ENCODE data around the gene AFG1L. TPM values are rescaled to one million over a fixed set of nuclear protein-coding genes. Genes with fewer than 3 reads are reported as not detected.
A peak's percentile ranks its signal among the peaks of the same experiment; 100 is the strongest.

The AFG1L gene
- total RNA-seq, 1 donor: 6.0 TPM

DNA sequence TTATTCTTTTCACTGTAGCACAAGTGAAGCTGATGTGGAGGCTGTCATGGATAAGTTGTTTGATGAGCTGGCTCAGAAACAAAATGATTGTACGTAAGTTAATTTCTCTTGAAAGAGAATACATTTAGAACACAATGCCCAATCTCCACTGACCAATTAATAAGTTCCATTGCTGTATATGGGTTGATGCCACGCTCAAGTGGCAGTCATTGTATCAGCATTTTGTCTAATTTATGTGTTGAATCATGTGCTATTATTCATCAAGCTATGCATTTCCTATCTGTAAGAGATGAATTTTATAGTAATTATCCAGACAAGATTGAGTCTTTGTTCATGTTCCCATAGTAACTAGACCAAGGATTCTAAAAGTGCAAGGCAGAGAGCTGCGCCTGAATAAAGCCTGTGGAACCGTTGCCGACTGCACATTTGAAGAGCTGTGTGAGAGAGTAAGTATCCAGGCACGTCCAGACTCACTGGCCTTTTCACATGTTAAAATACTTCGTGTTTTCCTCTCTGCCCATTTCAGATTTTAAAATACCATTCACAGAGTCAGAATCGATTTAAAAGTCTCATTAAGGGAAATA lies 182.1 kb downstream of the AFG1L start:
- TF ChIP-seq, protein P1, sequence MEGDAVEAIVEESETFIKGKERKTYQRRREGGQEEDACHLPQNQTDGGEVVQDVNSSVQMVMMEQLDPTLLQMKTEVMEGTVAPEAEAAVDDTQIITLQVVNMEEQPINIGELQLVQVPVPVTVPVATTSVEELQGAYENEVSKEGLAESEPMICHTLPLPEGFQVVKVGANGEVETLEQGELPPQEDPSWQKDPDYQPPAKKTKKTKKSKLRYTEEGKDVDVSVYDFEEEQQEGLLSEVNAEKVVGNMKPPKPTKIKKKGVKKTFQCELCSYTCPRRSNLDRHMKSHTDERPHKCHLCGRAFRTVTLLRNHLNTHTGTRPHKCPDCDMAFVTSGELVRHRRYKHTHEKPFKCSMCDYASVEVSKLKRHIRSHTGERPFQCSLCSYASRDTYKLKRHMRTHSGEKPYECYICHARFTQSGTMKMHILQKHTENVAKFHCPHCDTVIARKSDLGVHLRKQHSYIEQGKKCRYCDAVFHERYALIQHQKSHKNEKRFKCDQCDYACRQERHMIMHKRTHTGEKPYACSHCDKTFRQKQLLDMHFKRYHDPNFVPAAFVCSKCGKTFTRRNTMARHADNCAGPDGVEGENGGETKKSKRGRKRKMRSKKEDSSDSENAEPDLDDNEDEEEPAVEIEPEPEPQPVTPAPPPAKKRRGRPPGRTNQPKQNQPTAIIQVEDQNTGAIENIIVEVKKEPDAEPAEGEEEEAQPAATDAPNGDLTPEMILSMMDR (IDR thresholded peaks at IDR 0.05; ENCODE audit: insufficient read depth, low read length): no peak
- no peak overlapping the region for H3K4me3 ChIP-seq (ENCODE audit: low read depth, low read length)
- DNase-seq (ENCODE audit: low read depth): no peak

DNA sequence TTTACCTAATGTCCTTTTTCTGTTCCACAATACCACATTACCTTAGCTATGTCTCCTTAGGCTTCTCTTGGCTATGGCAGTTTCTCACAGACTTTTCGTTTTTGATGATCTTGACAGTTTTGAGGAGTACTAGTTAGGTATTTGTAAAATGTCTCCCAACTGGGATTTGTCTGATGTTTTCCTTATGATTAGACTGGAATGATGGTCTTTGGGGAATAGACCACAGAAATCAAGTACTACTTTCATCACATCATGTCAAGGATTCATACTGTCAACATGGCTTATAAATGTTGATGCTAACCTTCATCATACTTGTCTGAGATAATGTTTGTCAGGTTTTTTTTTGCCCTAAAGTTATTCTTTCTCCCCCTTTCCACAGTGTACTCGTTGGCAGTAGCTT lies 187.7 kb downstream of the AFG1L start:
- TF ChIP-seq, protein P1 (IDR thresholded peaks at IDR 0.05; ENCODE audit: insufficient read depth, low read length): no peak
- no peak overlapping the region for H3K4me3 ChIP-seq (ENCODE audit: low read depth, low read length)
- no peak for DNase-seq (ENCODE audit: low read depth)

DNA sequence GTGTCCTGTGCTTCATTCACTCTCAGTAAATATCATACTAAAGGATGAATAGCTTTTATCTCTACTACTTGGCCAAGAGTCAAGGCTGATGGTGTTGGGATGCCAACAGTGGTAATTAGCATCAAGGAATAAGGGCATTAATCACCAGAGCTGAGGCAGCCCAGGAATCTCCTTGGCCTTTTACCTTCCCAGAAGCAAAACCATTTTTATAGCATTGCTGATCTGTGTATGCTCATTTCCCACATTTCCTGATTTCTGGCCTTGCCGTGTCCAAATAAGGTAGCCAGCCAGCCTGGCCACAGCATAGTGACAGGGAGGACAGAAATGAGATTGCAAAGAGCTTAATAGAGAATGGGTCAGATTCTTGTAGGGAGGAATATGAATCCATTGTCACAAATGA lies 189.2 kb downstream of the AFG1L start:
- TF ChIP-seq, protein P1 (IDR thresholded peaks at IDR 0.05; ENCODE audit: insufficient read depth, low read length): no peak
- H3K4me3 ChIP-seq (ENCODE audit: low read depth, low read length): no peak overlapping the region
- DNase-seq (ENCODE audit: low read depth): no peak

DNA sequence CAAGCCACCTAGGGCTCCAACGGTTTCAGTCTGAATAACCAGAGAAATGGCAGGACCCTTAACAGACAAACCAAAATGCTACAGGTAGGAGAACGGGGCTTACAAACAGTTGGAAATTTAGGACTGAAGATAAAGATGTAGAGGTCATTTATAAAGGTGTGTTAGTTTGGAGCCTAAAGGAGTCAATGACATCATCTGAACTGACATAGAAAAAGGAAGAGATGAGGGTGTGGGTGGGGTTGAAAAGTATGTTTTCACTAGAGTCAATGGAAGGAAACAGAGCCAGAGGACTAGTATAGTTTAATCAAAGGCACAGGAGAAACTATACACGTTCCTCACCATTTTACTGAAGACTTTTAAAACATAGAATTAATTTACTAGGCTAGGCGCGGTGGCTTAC lies 194.8 kb downstream of the AFG1L start:
- TF ChIP-seq, protein P1 (IDR thresholded peaks at IDR 0.05; ENCODE audit: insufficient read depth, low read length): no peak
- no peak for DNase-seq (ENCODE audit: low read depth)
- no peak overlapping the region for H3K4me3 ChIP-seq (ENCODE audit: low read depth, low read length)

DNA sequence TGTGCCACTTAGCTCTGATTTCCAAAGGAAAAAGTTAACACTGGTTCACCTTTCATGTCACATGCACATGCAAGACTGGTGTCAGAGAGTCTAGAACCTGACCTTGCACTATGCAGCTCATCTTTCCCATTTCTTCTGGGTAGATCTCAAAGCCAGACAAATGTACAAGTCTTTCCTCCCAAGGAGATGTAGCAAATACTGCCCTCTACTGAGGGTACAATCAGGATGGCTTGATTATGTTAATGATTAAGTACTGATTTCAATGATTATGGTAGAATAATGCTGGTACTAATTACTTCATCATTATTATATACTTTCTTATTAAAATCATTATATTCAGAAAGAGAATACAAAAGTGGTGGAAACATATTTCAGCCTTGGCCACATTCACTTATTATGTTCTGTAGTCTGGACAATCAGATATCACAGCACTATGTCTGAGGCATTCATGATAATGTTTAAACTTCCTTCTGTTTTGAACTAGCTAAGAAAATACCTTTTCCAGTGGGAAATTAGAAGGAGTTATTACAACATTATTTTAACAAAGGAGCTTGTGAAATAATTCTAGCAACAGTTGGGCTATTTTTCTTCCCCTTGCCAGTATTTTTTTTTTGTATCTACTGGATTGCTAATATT lies 197.4 kb downstream of the AFG1L start:
- peak; percentile 75 for DNase-seq (ENCODE audit: low read depth)
- no peak overlapping the region for H3K4me3 ChIP-seq (ENCODE audit: low read depth, low read length)
- TF ChIP-seq, protein P1 (IDR thresholded peaks at IDR 0.05; ENCODE audit: insufficient read depth, low read length): peak; percentile 74

DNA sequence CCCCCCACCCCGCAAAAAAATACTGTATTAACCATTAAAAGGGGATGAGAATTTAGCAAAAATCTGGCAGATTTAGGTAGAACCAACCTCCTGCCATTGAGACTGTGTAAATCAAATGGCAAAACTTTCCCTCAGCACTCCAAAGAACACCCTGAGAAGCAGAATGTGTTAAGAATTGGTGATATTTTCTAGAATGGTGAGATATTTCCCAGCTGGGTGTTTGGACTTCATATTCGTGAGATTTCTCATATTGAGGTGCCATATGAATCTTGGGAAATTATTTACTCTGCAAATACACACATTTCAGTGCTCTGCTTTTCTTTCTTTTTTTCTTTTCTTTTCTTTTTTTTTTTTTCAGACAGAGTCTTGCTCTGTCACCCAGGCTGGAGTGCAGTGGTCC lies 199.6 kb downstream of the AFG1L start:
- no peak for DNase-seq (ENCODE audit: low read depth)
- TF ChIP-seq, protein P1 (IDR thresholded peaks at IDR 0.05; ENCODE audit: insufficient read depth, low read length): no peak
- H3K4me3 ChIP-seq (ENCODE audit: low read depth, low read length): no peak overlapping the region

Measured in fibroblast of the aortic adventitia (primary cell).